H1 (cell line): ENCODE results near the gene ARID5A. TPM values are rescaled to one million over a fixed set of nuclear protein-coding genes. Genes with fewer than 3 reads are reported as not detected.

Experiments used
- ASH2L ChIP-seq: fragments of 200-600, 300-600 bp; sonication (generic); IDR thresholded peaks from one replicate; pipeline ENCODE4 v1.7.1; 2017; ENCODE audit warnings: low read length
- EZH2 ChIP-seq: fragments of 200-600 bp; sonication (generic); IDR thresholded peaks from 2 replicates; pipeline ENCODE4 v1.7.1; 2012; ENCODE audit warnings: low read depth, mild to moderate bottlenecking, moderate library complexity, low read length, inconsistent platforms; ENCODE audit not compliant: severe bottlenecking
- GTF2F1 ChIP-seq: IDR thresholded peaks from 2 replicates; pipeline ENCODE4 v1.6.1; 2012; ENCODE audit warnings: low read depth, low read length, improper control_type of control experiment, borderline replicate concordance
- HDAC2 ChIP-seq, 2 experiments: fragments of 300-600 bp in 1 of 2; sonication (generic) in 1 of 2; IDR thresholded peaks; 2 replicates each; pipeline ENCODE4 v1.6.1; 2011 to 2012; ENCODE audit warnings: low read depth in 2 of 2, low read length in 2 of 2, mild to moderate bottlenecking in 2 of 2, moderate library complexity in 2 of 2, borderline replicate concordance in 1 of 2, inconsistent platforms in 1 of 2
- HDAC6 ChIP-seq: IDR thresholded peaks from one replicate; pipeline ENCODE4 v1.7.1; 2012; ENCODE audit warnings: low read depth, mild to moderate bottlenecking, inconsistent platforms, low read length, moderate library complexity
- JUN ChIP-seq: IDR thresholded peaks from 2 replicates; pipeline ENCODE4 v1.6.1; 2011; ENCODE audit warnings: low read depth, mild to moderate bottlenecking, improper control_type of control experiment, low read length
- PHF8 ChIP-seq: fragments of 200-600 bp; sonication (generic); conservative IDR thresholded peaks from 2 replicates; pipeline ENCODE4 v1.7.1; 2012; ENCODE audit warnings: low read depth, mild to moderate bottlenecking, inconsistent platforms, low read length, moderate library complexity
- SIRT6 ChIP-seq: IDR thresholded peaks from one replicate; pipeline ENCODE4 v1.7.1; 2012; ENCODE audit warnings: low read length, inconsistent platforms
- SP2 ChIP-seq: IDR thresholded peaks from 2 replicates; pipeline ENCODE4 v1.6.1; 2012; ENCODE audit warnings: mild to moderate bottlenecking, low read length, inconsistent platforms
- TAF1 ChIP-seq: IDR thresholded peaks from 2 replicates; pipeline ENCODE4 v1.6.1; 2011; ENCODE audit warnings: mild to moderate bottlenecking, low read depth, low read length
- YY1 ChIP-seq: IDR thresholded peaks from 2 replicates; pipeline ENCODE4 v1.6.1; 2011; ENCODE audit warnings: low read depth, mild to moderate bottlenecking, low read length
- polyA plus RNA-seq, 7 experiments: library from polyadenylated mRNA; depleted of rRNA in 3 of 7; stranded (reverse) in 5 of 7; unstranded in 2 of 7; fragments of >200 nt in 5 of 7; fragments of 200-250 nt in 2 of 7; gene quantifications; 1 replicate in 5 of 7; 2 replicates in 1 of 7; 4 replicates in 1 of 7; pipeline versions ENCODE4 v1.2.1 to v1.2.3, GENCODE V29; 2011 to 2013; ENCODE audit warnings: missing spikeins in 2 of 7, mixed read lengths in 2 of 7
- total RNA-seq: library from RNA; stranded (reverse); fragmentation: NEBNext Ultra II Directional; extraction: Animal tissue kit (Norgen Biotek cat#: 25700); gene quantifications from 2 replicates; pipeline ENCODE4 v1.2.1, GENCODE V29; 2021

Gene ARID5A
- total and polyA plus RNA-seq, 2 of the 8 experiments (the other 6 are each of a cell fraction or from before 2014, with no cell fraction given) = 3.3 to 5.3 TPM

GRCh38 chr2:96591494-96591893 is 54.9 kb downstream of the ARID5A start (continued):
- no peak for TF ChIP-seq HDAC6
- no peak for TF ChIP-seq ASH2L
- no peak for TF ChIP-seq EZH2
- no peak for TF ChIP-seq SIRT6
- TF ChIP-seq YY1 = no peak
- TF ChIP-seq HDAC2 (IDR thresholded peaks at IDR 0.05; ENCODE audit: borderline replicate concordance in 1 of 2, low read depth in 2 of 2, low read length in 2 of 2) = no peak
- TF ChIP-seq TAF1 = no peak
- no peak for TF ChIP-seq GTF2F1
- TF ChIP-seq PHF8 = no peak
- no peak for TF ChIP-seq SP2
- no peak for TF ChIP-seq JUN
